HG03097 (cell line): ENCODE results near the gene TWIST2.

Experiments
- ATAC-seq: cut with Tn5 transposase; IDR thresholded peaks from one replicate; pipeline ENCODE4 v1.9.1; 2021; ENCODE audit not compliant: unreplicated experiment, low FRiP score

TWIST2 gene

DNA sequence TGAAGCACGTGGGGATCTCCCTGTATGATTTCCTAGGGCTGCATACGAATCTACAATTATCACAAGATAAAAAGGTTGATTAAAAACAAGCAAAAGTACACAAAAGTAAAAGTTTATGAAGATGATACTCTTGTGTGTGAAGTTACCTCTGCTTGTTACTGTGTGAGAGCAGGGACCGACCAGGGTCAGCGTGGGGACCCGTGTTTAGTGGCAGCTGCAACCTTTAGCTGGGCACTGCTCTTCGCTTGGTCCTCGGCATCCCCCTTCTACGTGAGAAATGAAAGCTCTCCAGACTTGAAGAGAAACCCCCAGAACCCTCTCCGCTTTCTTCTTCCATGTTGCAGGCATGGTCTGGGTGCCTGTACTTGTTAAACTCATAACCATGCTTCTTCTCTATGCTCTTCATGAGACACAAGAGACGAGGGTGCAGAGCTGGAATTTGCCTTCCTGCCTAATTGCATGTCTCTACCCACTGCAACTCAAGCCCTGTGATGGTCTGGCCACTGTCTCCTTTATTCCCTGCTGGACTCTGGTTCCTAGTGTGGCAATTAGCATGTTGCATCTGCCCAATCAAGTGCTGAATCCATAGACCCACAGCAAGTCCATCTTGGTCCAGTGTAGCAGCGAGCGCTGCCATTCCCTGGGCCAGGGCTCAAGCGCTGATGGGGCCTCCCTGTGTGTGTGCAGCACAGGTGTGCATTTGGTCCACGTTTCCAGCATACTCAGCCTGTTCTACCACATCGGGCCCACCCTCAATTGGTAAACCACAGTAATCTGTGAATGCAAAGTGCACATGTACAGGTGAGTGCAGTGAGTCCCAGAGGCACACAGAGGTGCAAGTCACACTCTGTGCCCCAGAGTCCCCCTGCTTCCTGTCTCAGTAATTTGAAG lies 88.5 kb downstream of the TWIST2 start:
- ATAC-seq: no peak

DNA sequence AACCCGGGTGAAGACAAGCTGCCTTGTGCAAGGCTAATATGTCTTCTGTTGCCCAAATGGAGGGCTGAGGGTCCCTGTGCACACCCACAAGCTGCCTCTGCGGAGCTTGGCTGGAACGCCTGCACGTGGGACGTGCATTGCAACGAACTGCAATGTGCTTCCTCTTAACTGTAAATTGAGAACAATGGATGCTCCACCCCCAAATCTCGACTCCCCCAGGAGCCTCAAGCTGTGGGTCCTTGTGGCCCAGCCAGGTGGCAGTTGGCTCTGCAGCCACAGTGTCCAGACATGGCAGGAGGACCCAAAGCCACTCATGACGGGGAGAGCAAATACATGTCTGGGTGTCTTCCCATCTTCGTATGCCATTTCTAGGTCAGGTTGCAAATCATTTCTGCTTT lies 90.1 kb downstream of the TWIST2 start:
- ATAC-seq: no peak

- ATAC-seq: no peak
These were observed 90.6 kb downstream of the TWIST2 start for GRCh38 chr2:238938401-238939055.

GRCh38 chr2:238939074-238939473 lies 91.2 kb downstream of the TWIST2 start:
- no peak for ATAC-seq

GRCh38 chr2:238939521-238940403 lies 91.9 kb downstream of the TWIST2 start:
- no peak for ATAC-seq

DNA sequence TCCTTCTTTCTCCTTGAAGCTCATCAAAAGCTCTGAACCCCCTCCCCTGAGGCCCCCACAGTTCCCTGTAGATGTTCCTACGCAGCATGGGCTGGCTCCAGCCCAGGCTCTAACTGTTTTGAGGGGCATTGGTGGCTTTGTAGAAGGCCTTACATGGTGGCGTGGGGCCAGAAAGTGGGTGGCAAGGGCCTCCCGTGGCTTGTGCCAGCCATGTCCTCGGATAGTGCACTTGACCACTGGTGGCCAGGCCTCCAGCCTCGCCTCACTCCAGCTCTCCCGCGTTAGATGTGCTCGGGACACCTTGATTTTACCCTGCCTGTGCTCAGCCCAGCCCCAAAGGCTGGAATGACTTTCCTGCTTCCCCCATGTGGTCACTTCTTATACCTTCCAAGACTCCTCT lies 92.9 kb downstream of the TWIST2 start:
- ATAC-seq: no peak

GRCh38 chr2:238941262-238941792 lies 93.4 kb downstream of the TWIST2 start:
- ATAC-seq: no peak

DNA sequence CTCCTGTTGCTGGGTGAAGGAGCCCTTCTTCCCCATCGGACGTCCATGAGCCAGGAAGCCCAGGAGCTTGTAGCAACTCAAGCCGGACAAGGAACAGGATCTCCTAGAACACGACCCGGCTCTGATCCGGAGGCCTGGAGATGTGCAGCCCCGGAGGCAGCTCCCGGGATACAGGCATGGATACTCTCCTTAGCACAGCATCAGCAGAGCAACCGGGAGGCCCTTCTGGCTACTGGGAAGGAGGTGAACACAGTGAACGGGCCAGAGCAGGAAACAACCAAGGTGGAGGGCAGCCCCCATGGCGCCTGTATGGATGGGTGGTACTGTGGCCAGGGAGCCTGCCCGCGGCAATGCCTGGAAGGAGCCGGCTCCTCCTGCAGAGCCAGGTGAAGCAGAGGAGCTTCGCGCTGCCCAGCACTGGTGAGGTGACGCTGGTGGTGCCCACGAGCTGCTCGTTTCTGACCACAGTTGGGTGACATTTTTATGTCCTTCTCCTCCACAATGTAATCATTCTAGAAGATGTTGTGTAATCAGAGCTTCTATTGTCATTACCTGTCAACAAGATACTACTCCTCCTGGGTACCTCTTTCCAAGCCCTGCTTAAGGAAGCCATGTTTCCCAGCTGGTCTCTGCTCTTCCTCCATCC lies 94.3 kb downstream of the TWIST2 start:
- no peak for ATAC-seq

GRCh38 chr2:238942726-238943300 lies 94.9 kb downstream of the TWIST2 start:
- no peak for ATAC-seq

DNA sequence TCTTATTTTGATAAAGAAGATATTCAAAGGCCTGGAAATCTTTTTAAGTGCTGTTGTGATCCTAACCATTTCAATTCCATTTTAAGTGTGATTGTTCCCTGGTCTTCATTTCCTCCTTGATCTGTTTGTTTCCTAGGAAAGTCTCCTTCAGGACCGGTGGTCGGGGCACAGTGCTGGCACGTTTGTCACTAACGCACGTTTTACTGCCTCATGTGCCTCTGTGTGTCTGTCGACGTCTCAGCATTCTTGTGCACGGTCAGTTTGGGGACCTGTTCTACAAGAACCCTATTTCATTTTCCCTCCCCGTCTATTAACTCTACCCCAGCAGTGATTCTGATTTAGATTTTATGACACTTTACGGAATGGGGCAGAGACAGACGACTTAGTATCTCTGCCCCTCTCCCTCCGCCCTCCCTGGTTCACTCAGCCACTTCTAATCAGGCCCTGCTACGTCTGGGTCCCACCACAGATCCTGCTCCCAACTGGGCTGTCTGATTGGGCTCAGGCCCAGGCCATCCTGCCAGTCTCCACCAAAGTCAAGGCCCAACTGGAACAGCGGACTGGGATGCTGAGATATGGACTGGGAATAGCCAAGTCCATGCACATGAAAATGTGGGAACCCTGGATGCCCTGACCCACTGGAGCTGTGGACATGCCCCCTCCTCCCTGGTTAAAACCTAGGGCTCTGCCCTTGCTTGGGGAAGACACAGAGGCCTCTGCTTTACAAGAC lies 95.6 kb downstream of the TWIST2 start:
- no peak for ATAC-seq

- no peak for ATAC-seq
These were observed 97.7 kb downstream of the TWIST2 start for GRCh38 chr2:238945433-238946150.

GRCh38 chr2:238946318-238947242 lies 98.7 kb downstream of the TWIST2 start:
- no peak for ATAC-seq

- ATAC-seq: no peak
These were observed 99.4 kb downstream of the TWIST2 start for GRCh38 chr2:238947243-238947760.

DNA sequence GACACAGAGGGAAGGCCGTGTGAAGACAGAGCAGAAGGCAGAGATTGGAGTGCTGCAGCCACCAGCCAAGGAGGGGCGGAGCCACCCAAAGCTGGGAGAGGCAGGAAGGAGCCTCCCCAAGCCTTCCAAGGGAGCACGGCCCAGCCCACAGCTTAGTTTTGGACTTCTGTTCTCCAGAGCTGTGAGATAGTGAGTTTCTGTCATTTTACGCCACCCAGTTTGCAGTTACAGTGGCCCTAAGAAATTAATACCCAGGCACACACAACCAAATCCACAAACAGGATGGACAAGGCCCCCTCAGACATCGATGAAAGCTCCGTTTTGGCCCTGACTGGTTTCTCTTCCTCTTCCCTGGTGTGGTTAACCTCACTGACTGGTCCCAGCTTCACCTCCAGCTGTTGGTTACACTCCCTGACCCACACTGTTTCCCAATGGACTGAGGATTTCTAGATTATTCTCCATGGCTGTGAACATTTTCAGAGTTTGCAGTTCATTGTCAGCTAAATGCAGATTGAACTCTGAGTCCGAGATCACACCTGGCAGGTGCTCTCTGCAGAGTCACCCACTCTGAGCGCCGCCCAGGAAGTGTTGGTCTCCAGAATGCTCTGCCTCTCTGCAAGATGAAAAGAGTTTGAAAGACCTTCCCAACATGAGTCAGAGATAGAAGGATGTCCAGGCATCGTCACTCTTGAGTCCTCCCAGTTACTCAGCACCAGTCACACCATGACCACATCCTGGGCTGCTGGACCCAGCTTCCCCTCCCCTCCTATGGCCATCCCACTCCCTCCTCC lies 100.2 kb downstream of the TWIST2 start:
- ATAC-seq: no peak

DNA sequence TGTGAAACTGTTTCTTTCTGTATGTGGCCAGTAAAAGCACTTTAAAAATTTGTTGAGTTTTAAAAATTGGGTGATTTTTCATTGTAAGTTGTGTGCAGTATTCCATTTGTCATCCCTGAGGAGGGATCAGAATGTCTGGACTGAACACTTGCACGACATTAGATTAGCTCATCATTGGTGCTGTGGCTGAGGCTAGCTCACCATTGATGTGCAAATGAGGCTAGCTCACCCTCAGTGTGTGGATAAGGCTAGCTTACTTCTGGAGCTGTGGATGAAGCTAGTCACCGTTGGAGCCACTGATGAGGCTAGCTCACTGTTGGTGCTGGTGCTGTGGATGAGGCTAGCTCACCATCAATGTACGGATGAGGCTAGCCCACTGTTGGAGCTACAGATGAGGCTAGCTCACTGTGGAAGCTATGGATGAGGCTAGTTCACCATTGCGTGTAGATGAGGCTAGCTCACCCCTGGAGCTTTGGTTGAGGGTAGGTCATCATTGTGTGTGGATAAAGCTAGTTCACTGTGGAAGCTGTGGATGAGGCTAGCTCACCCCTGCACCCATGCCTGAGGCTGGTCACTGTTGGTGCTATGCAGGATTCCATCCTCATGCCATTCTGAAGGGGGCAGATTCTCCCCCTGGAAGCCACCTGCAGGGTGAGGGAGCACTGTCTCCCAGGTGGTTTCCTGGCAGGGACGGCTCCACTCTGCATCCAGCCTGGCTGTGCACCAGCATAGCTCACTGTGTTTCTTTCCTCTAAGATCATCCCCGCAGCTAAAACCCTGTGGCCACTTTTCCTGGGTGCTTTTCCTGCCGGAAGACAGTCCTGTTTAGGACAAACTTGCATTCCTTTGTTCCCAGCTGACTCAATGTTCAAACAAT lies 101.1 kb downstream of the TWIST2 start:
- no peak for ATAC-seq
